ENCODE measurements around the gene UTS2B. TPM values are rescaled to one million over a fixed set of nuclear protein-coding genes. Genes with fewer than 3 reads are reported as not detected.
"Not testable (repeated sequence)": the region's sequence is repeated elsewhere in the genome, so short reads cannot be mapped to it uniquely, and the experiment has no call there.

UTS2B gene
- total RNA-seq, 1 donor from 2014 or later = 0.65 TPM

GRCh38 chr3:191298846-191299245 is 31.5 kb downstream of the UTS2B start:
- intact Hi-C loops (cut with DNase I) = no loop called here
- ATAC-seq (no peak), DNase-seq (ENCODE audit: missing footprints) (no peak)

GRCh38 chr3:191296041-191296541 is 34.2 kb downstream of the UTS2B start:
- ATAC-seq = no peak
- DNase-seq (ENCODE audit: missing footprints) = no peak
- intact Hi-C loops (cut with DNase I) = no loop called here

- ATAC-seq = no peak
- intact Hi-C loops (cut with DNase I) = no loop called here
Measured at GRCh38 chr3:191294291-191294690, 36.0 kb downstream of the UTS2B start.

GRCh38 chr3:191292243-191293015 is 37.9 kb downstream of the UTS2B start:
- intact Hi-C loops (cut with DNase I) = no loop called here
- no peak for DNase-seq (ENCODE audit: missing footprints)
- ATAC-seq = no peak

More at GRCh38 chr3:191294291-191294690, 36.0 kb downstream of the UTS2B start:
- DNase-seq (ENCODE audit: missing footprints) = no peak

GRCh38 chr3:191290311-191291025 is 39.9 kb downstream of the UTS2B start:
- no peak for ATAC-seq
- intact Hi-C loops (cut with DNase I) = no loop called here
- no peak for DNase-seq (ENCODE audit: missing footprints)

- no peak for DNase-seq (ENCODE audit: missing footprints)
- ATAC-seq = no peak
- intact Hi-C loops (cut with DNase I) = no loop called here
Measured at GRCh38 chr3:191283400-191283799, 46.9 kb downstream of the UTS2B start.

GRCh38 chr3:191282251-191283185 is 47.8 kb downstream of the UTS2B start:
- intact Hi-C loops (cut with DNase I) = no loop called here
- no peak for DNase-seq (ENCODE audit: missing footprints)
- no peak for ATAC-seq

GRCh38 chr3:191280882-191281281 is 49.4 kb downstream of the UTS2B start:
- no peak for ATAC-seq
- intact Hi-C loops (cut with DNase I) = no loop called here

GRCh38 chr3:191280111-191280510 is 50.2 kb downstream of the UTS2B start:
- intact Hi-C loops (cut with DNase I) = no loop called here
- no peak for ATAC-seq
- DNase-seq (ENCODE audit: missing footprints) = no peak

More at GRCh38 chr3:191280882-191281281, 49.4 kb downstream of the UTS2B start:
- DNase-seq (ENCODE audit: missing footprints) = no peak

- DNase-seq (ENCODE audit: missing footprints) (no peak), ATAC-seq (no peak)
- intact Hi-C loops (cut with DNase I) = no loop called here
Measured at GRCh38 chr3:191275751-191276150, 54.6 kb downstream of the UTS2B start.

GRCh38 chr3:191275244-191275643 is 55.1 kb downstream of the UTS2B start:
- DNase-seq (ENCODE audit: missing footprints); intact Hi-C loops (cut with DNase I); ATAC-seq: not testable (repeated sequence)

- intact Hi-C loops (cut with DNase I) = no loop called here
- ATAC-seq (no peak), DNase-seq (ENCODE audit: missing footprints) (no peak)
Measured at GRCh38 chr3:191269289-191270085, 60.8 kb downstream of the UTS2B start.

- intact Hi-C loops (cut with DNase I) = no loop called here
- no peak for ATAC-seq
Measured at GRCh38 chr3:191268737-191269136, 61.6 kb downstream of the UTS2B start.

GRCh38 chr3:191263850-191264249 is 66.5 kb downstream of the UTS2B start:
- intact Hi-C loops (cut with DNase I) = no loop called here
- ATAC-seq (no peak), DNase-seq (ENCODE audit: missing footprints) (no peak)

More at GRCh38 chr3:191268737-191269136, 61.6 kb downstream of the UTS2B start:
- DNase-seq (ENCODE audit: missing footprints) = no peak

- DNase-seq (ENCODE audit: missing footprints) (no peak), ATAC-seq (peak; percentile 44)
- intact Hi-C loops (cut with DNase I) = no loop called here
Measured at GRCh38 chr3:191263365-191263764, 67.0 kb downstream of the UTS2B start.

GRCh38 chr3:191262650-191263049 is 67.7 kb downstream of the UTS2B start:
- intact Hi-C loops (cut with DNase I) = no loop called here
- DNase-seq (ENCODE audit: missing footprints) (no peak), ATAC-seq (no peak)

GRCh38 chr3:191261304-191261638 is 69.1 kb downstream of the UTS2B start:
- intact Hi-C loops (cut with DNase I) = no loop called here
- DNase-seq (ENCODE audit: missing footprints) (no peak), ATAC-seq (no peak)

Measured in Right ventricle myocardium inferior (tissue), 1 donor.